HepG2 (cell line): ENCODE measurements around the gene ATG9A. TPM values are rescaled to one million over a fixed set of nuclear protein-coding genes. Genes with fewer than 3 reads are reported as not detected.

Experiments used
- ATAC-seq: fragments of 200-7000 bp; cut with Tn5 transposase; 3 replicates; pipeline ENCODE4 v1.9.1; 2020; ENCODE audit warnings: mild to moderate bottlenecking, moderate library complexity
- BruUV-seq: library from RNA; stranded (reverse); fragments of 400-500 nt; replicated peaks from 2 replicates; lab custom pipeline; 2021; lab: Mats Ljungman, UMichigan
- CTCF ChIA-PET: fragments of 300-600 bp; formaldehyde crosslinking; extraction: SDS; loops from one replicate; lab custom pipeline; 2021; ENCODE audit warnings: low total read pairs, inconsistent platforms, low intra/inter-chr PET ratio; lab: Yijun Ruan, JAX
- POLR2A ChIA-PET: fragments of 350-600 bp; sonication (Branson Sonifier 250); formaldehyde crosslinking; loops from one replicate; lab custom pipeline; 2020; ENCODE audit warnings: antibody characterized with exemption, inconsistent platforms; lab: Yijun Ruan, JAX
- DNase-seq: peaks from one replicate; pipeline ENCODE4 v3.0.0-alpha.2; 2015; ENCODE audit warnings: low spot score
- FAIRE-seq: peaks from 3 replicates; lab custom pipeline; 2011; peaks lifted over from hg19 to GRCh38; lab: Jason Lieb, UNC
- H2AFZ ChIP-seq: one replicate; pipeline ENCODE4 v1.6.1; 2011; ENCODE audit warnings: low read length, inconsistent platforms
- H3K27ac ChIP-seq: fragments of 300-600 bp; 3 replicates; pipeline ENCODE4 v1.8.0; 2011; ENCODE audit warnings: mixed run types, mild to moderate bottlenecking, mixed read lengths, low read length, inconsistent platforms; ENCODE audit not compliant: insufficient read depth; ENCODE audit errors: extremely low read length
- H3K27me3 ChIP-seq, 2 experiments: fragments of 200-600 bp in 1 of 2; 2 replicates in 1 of 2; 3 replicates in 1 of 2; pipeline versions ENCODE4 v1.6.0 to v1.8.0; 2011; ENCODE audit warnings: low read length in 2 of 2, mild to moderate bottlenecking in 2 of 2, moderate library complexity in 2 of 2, inconsistent platforms in 1 of 2; ENCODE audit not compliant: insufficient read depth in 2 of 2, control insufficient read depth in 1 of 2
- H3K36me3 ChIP-seq, 2 experiments: fragments of 200-600 bp in 1 of 2; replicated peaks in 1 of 2; 2 replicates in 1 of 2; 3 replicates in 1 of 2; pipeline versions ENCODE4 v1.5.1 to v1.8.0; 2011; ENCODE audit warnings: low read length in 2 of 2, inconsistent platforms in 1 of 2; ENCODE audit not compliant: insufficient read depth in 2 of 2, control insufficient read depth in 1 of 2
- H3K4me1 ChIP-seq: 2 replicates; pipeline ENCODE4 v1.5.1; 2012; ENCODE audit warnings: low read length, inconsistent platforms; ENCODE audit not compliant: insufficient read depth
- H3K4me2 ChIP-seq: 2 replicates; pipeline ENCODE4 v1.6.0; 2011; ENCODE audit warnings: low read depth, low read length, inconsistent platforms
- H3K4me3 ChIP-seq, 3 experiments: fragments of 200-600 bp in 1 of 3; sonication (generic), shearing (Covaris generic) in 1 of 3; replicated peaks in 1 of 3; 2 replicates each; pipeline ENCODE4 v1.5.1; 2011 to 2016; ENCODE audit warnings: low read length in 3 of 3, inconsistent platforms in 2 of 3, low read depth in 2 of 3, mild to moderate bottlenecking in 2 of 3, control low read depth in 1 of 3, mixed read lengths in 1 of 3; ENCODE audit not compliant: insufficient read depth in 1 of 3
- H3K79me2 ChIP-seq: one replicate; pipeline ENCODE4 v1.6.1; 2011; ENCODE audit warnings: low read length, inconsistent platforms; ENCODE audit not compliant: insufficient read depth
- H3K9ac ChIP-seq: 2 replicates; pipeline ENCODE4 v1.6.0; 2011; ENCODE audit warnings: mild to moderate bottlenecking, low read depth, low read length, inconsistent platforms; ENCODE audit not compliant: insufficient read depth
- H3K9me3 ChIP-seq: 2 replicates; pipeline ENCODE4 v1.5.1; 2012; ENCODE audit warnings: mild to moderate bottlenecking, low read length
- H4K20me1 ChIP-seq: 2 replicates; pipeline ENCODE4 v1.6.0; 2011; ENCODE audit warnings: inconsistent platforms, mild to moderate bottlenecking, low read length, moderate library complexity; ENCODE audit not compliant: insufficient read depth
- ELF3 ChIP-seq: IDR thresholded peaks from 2 replicates; pipeline ENCODE4 v1.6.1; 2016; ENCODE audit warnings: missing genetic modification reagents, missing compliant biosample characterization
- FOXJ3 ChIP-seq: sonication (generic); formaldehyde crosslinking; IDR thresholded peaks from 2 replicates; pipeline ENCODE4 v1.4.0; 2020; ENCODE audit warnings: missing genetic modification reagents, mild to moderate bottlenecking, borderline replicate concordance
- HMGA1 ChIP-seq: sonication (generic); formaldehyde crosslinking; conservative IDR thresholded peaks from 2 replicates; pipeline ENCODE4 v1.4.0; 2020; ENCODE audit warnings: missing genetic modification reagents
- ISL2 ChIP-seq: sonication (generic); formaldehyde crosslinking; IDR thresholded peaks from 2 replicates; pipeline ENCODE4 v1.5.0; 2020; ENCODE audit warnings: missing genetic modification reagents
- MED1 ChIP-seq: sonication (generic); formaldehyde crosslinking; IDR thresholded peaks from 2 replicates; pipeline ENCODE4 v1.4.0; 2020; ENCODE audit warnings: missing genetic modification reagents
- PRDM15 ChIP-seq: sonication (generic); formaldehyde crosslinking; IDR thresholded peaks from 2 replicates; pipeline ENCODE4 v1.4.0; 2020; ENCODE audit warnings: missing genetic modification reagents
- SIN3A ChIP-seq: IDR thresholded peaks from 2 replicates; pipeline ENCODE4 v1.6.1; 2011; ENCODE audit warnings: low read depth, mild to moderate bottlenecking, control low read depth, low read length, borderline replicate concordance
- SRF ChIP-seq: IDR thresholded peaks from 2 replicates; pipeline ENCODE4 v1.6.1; 2011; ENCODE audit warnings: mild to moderate bottlenecking, low read depth, low read length, moderate library complexity
- TCF7 ChIP-seq: sonication (generic); IDR thresholded peaks from 2 replicates; pipeline ENCODE4 v1.6.1; 2016; ENCODE audit warnings: antibody characterized with exemption, low read depth
- ZFAT ChIP-seq: sonication (generic); formaldehyde crosslinking; conservative IDR thresholded peaks from 2 replicates; pipeline ENCODE4 v1.8.1; 2023; ENCODE audit warnings: missing genetic modification reagents, inconsistent platforms
- ZNF138 ChIP-seq: sonication (generic); formaldehyde crosslinking; IDR thresholded peaks from 2 replicates; pipeline ENCODE4 v1.5.0; 2020; ENCODE audit warnings: mild to moderate bottlenecking, low read depth, missing genetic modification reagents
- ZNF577 ChIP-seq: sonication (generic); formaldehyde crosslinking; IDR thresholded peaks from 2 replicates; pipeline ENCODE4 v1.4.0; 2020; ENCODE audit warnings: mild to moderate bottlenecking, low read depth, missing genetic modification reagents, borderline replicate concordance
- WGBS: methylation state at CpG from one replicate; pipeline ENCODE4 v1.1.6; 2017; ENCODE audit warnings: low lambda C conversion rate; 5-methylcytosine and 5-hydroxymethylcytosine counted together
- in situ Hi-C: cut with HindIII; loops from 2 replicates; pipeline ENCODE4 v1.10.0; 2017; ENCODE audit warnings: low pct_unique_long_range_greater_than_20kb; ENCODE audit not compliant: extremely low pct_ligation_motif_present
- intact Hi-C: fragments of 100-400 bp; cut with micrococcal nuclease; formaldehyde crosslinking; loops from one replicate; pipeline ENCODE4 v1.10.0; 2022; ENCODE audit not compliant: unreplicated experiment
- polyA plus RNA-seq, 8 experiments: library from polyadenylated mRNA; depleted of rRNA in 3 of 8; stranded (reverse) in 7 of 8; unstranded in 1 of 8; fragments of >200 nt; fragmentation: Illumina TruSeq in 4 of 8; extraction: Trizol in 4 of 8; gene quantifications; 2 replicates each; pipeline versions ENCODE4 v1.2.1 to v1.2.3, GENCODE V29; 2011 to 2016; ENCODE audit warnings: low read depth in 4 of 8, missing spikeins in 1 of 8, mixed read lengths in 1 of 8; ENCODE audit not compliant: insufficient read depth in 1 of 8
- total RNA-seq, 5 experiments: library from RNA; depleted of rRNA; stranded (reverse); fragments of >200 nt; fragmentation: Illumina TruSeq; extraction: Trizol; gene quantifications; 2 replicates each; pipeline ENCODE4 v1.2.3, GENCODE V29; 2016; ENCODE audit warnings: low read depth in 1 of 5
- TF ChIP-seq, protein P1 (sequence below): sonication (generic); formaldehyde crosslinking; IDR thresholded peaks from 2 replicates; pipeline ENCODE4 v1.5.0; 2020; ENCODE audit warnings: missing genetic modification reagents

Gene ATG9A
- total and polyA plus RNA-seq, 2 of the 13 experiments (the other 11 are each of a cell fraction or from before 2014, with no cell fraction given), result 35.0 to 131 TPM

DNA sequence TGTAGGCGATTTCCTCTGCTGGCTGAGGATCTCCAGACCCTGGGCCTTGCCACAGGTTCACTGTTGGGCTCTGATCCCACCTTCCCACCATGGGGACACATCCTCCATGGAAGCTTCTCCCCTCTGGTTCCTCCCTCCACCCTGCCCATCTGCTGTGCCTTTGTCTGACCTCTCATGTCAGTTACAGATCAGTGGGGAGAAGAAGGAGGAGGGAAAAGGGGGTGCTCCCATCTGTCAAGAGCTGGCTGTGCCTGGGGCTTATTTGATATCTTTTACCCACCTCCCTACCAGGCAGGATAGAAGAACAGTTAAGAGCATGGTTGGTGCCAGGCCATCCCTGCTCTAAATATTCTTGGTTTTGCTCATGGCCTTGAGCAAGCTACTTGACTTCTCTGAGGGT lies 37.5 kb upstream of the ATG9A start:
- 30% methylated on average over 1 of the region's 1 CpG for WGBS
- BruUV-seq, result no TSS peak
- Histone ChIP-seq H3K36me3 (no peaks in the 10 kb centered on the region), H3K27me3 (peaks cover 2 to 19% of the 10 kb centered on the region in 2 experiments; a peak in 2 of 5 replicates), H3K9me3 (no peaks in the 10 kb centered on the region), H3K9ac (no peak overlapping the region), H3K79me2 (no peaks in the 10 kb centered on the region), H3K4me1 (peaks cover 26% of the 10 kb centered on the region), H2AFZ (no peak overlapping the region), H3K4me2 (no peak overlapping the region), H3K4me3 (no peak overlapping the region), H3K27ac (no peak overlapping the region), H4K20me1 (no peaks in the 10 kb centered on the region)
- FAIRE-seq, result no peak
- DNase-seq, result no peak
- in situ Hi-C loops, result no loop called here
- intact Hi-C loops, result no loop called here
- no peak for TF ChIP-seq ZFAT (CRISPR knock-in tag)
- no peak for TF ChIP-seq ISL2 (CRISPR knock-in tag)
- no peak for TF ChIP-seq ZNF577
- TF ChIP-seq SIN3A, result no peak
- TF ChIP-seq HMGA1 (CRISPR knock-in tag), result no peak
- TF ChIP-seq ELF3 (CRISPR knock-in tag), result no peak
- TF ChIP-seq, protein P1, sequence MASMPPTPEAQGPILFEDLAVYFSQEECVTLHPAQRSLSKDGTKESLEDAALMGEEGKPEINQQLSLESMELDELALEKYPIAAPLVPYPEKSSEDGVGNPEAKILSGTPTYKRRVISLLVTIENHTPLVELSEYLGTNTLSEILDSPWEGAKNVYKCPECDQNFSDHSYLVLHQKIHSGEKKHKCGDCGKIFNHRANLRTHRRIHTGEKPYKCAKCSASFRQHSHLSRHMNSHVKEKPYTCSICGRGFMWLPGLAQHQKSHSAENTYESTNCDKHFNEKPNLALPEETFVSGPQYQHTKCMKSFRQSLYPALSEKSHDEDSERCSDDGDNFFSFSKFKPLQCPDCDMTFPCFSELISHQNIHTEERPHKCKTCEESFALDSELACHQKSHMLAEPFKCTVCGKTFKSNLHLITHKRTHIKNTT (CRISPR knock-in tag), result no peak
- TF ChIP-seq MED1 (CRISPR knock-in tag), result no peak
- no peak for TF ChIP-seq FOXJ3
- no peak for TF ChIP-seq SRF
- TF ChIP-seq PRDM15 (CRISPR knock-in tag), result no peak
- TF ChIP-seq ZNF138 (CRISPR knock-in tag), result no peak
- no peak for TF ChIP-seq TCF7
- ChIA-PET CTCF (no interaction called here), POLR2A (no interaction called here)
- no peak for ATAC-seq
